Activated B cell treated with CpG ODN at 0.5 μM for 24 hours (primary cell): ENCODE measurements around the gene EVI2B. TPM values are rescaled to one million over a fixed set of nuclear protein-coding genes. Genes with fewer than 3 reads are reported as not detected.

Experiments used
- ATAC-seq: fragments of 200-7000 bp; cut with Tn5 transposase; one replicate; pipeline ENCODE4 v1.10.0; 2021; ENCODE audit warnings: low read depth, mild to moderate bottlenecking, moderate library complexity
- CTCF ChIA-PET: fragments of 350-600 bp; sonication (Branson Sonifier 250); formaldehyde crosslinking; loops from one replicate; lab custom pipeline; 2021; ENCODE audit warnings: antibody characterized with exemption; lab: Charles Lee
- POLR2A ChIA-PET: fragments of 350-600 bp; sonication (Branson Sonifier 250); formaldehyde crosslinking; loops from one replicate; lab custom pipeline; 2021; ENCODE audit warnings: antibody characterized with exemption; lab: Charles Lee
- DNase-seq: peaks from one replicate; pipeline ENCODE4 v3.0.0; 2022
- H3K27ac Mint-ChIP-seq: one replicate; pipeline ENCODE4 v1.8.0; 2020; ENCODE audit warnings: mixed read lengths
- H3K27me3 Mint-ChIP-seq: one replicate; pipeline ENCODE4 v1.8.0; 2021; ENCODE audit warnings: mixed read lengths
- H3K36me3 Mint-ChIP-seq: one replicate; pipeline ENCODE4 v1.8.0; 2021; ENCODE audit warnings: low read depth, mixed read lengths
- H3K4me1 Mint-ChIP-seq: one replicate; pipeline ENCODE4 v1.8.0; 2021; ENCODE audit warnings: mixed read lengths
- H3K4me3 Mint-ChIP-seq: one replicate; pipeline ENCODE4 v1.8.0; 2020; ENCODE audit warnings: mild to moderate bottlenecking, mixed read lengths
- H3K9me3 Mint-ChIP-seq: one replicate; pipeline ENCODE4 v1.8.0; 2020; ENCODE audit warnings: mixed read lengths
- CTCF ChIP-seq: fragments of 200-600 bp; IDR thresholded peaks from one replicate; pipeline ENCODE4 v1.8.0; 2022; ENCODE audit warnings: antibody characterized with exemption, mild to moderate bottlenecking
- intact Hi-C: fragments of 100-400 bp; cut with micrococcal nuclease; formaldehyde crosslinking; loops from one replicate; pipeline ENCODE4 v1.15.1; 2024
- total RNA-seq: library from RNA; stranded (reverse); gene quantifications from 2 replicates; pipeline ENCODE4 v1.2.3, GENCODE V29; 2022

Gene EVI2B
- total RNA-seq, 1 donor from 2014 or later: 111 TPM

- CTCF ChIA-PET: no interaction called here
- peaks cover 23% of the 10 kb centered on the region for H3K36me3 Mint-ChIP-seq
- POLR2A ChIA-PET: no interaction called here
- no peak overlapping the region for H3K4me3 Mint-ChIP-seq
- intact Hi-C loops: loop anchor here (10.0 kb wide), 1 partner anchor 63 kb away; no protein-coding TSS in a partner anchor
- H3K27ac Mint-ChIP-seq: no peak overlapping the region
- no peaks in the 10 kb centered on the region for H3K9me3 Mint-ChIP-seq
- DNase-seq (no peak), ATAC-seq (no peak)
- peaks cover 10% of the 10 kb centered on the region for H3K4me1 Mint-ChIP-seq
- no peak for TF ChIP-seq CTCF
- no peaks in the 10 kb centered on the region for H3K27me3 Mint-ChIP-seq
Measured at GRCh38 chr17:31327534-31328159, 13.8 kb upstream of the EVI2B start.

DNA sequence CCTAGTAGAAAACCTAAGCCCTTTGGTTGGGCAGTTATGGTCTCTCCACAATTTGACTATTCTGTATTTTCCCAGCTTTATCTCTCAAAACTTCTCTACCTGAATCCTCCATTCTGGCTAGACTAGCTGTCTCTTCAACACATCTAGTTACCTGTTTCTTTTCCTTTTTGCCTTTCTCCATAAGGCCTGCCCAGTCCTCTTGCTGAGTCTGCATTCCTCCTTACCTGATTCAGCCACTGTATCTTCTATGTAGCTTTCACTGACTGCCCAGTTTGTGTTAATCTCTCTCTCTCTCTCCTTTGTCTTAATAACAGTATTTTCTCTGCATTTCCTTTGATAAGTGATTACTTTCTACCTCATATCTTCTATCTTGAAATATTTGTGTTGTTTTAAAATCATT lies 9.7 kb upstream of the EVI2B start:
- H3K9me3 Mint-ChIP-seq: no peaks in the 10 kb centered on the region
- no peak for ATAC-seq
- peaks cover 27% of the 10 kb centered on the region for H3K36me3 Mint-ChIP-seq
- no peak overlapping the region for H3K4me3 Mint-ChIP-seq
- ChIA-PET POLR2A (interaction anchor here (1.1 kb wide), 1 partner anchor 50 kb away, joined by 3 read pairs; no protein-coding TSS in a partner anchor), CTCF (interaction anchor here (1.4 kb wide), 1 partner anchor 49 kb away, joined by 5 read pairs; no protein-coding TSS in a partner anchor)
- H3K4me1 Mint-ChIP-seq: peaks cover 28% of the 10 kb centered on the region
- peak overlapping the region; percentile 62 for H3K27ac Mint-ChIP-seq
- intact Hi-C loops: loop anchor here (10.0 kb wide), 1 partner anchor 59 kb away; no protein-coding TSS in a partner anchor
- no peaks in the 10 kb centered on the region for H3K27me3 Mint-ChIP-seq
- DNase-seq: no peak
- TF ChIP-seq CTCF: no peak

DNA sequence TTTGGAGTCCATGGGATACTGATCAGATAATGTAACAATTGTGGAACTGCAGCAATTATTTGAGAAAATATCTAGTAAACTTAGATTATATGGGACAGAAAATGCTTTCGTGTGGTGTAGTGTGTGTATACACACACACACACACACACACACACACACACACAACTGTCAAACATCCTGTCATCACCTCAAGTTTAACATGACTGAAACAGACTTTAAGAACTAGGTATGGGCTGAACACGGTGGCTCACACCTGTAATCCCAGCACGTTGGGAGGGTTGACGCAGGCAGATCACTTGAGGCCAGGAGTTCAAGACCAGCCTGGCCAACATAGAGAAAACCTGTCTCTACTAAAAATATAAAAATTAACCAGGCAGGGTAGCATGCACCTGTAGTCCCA lies 8.1 kb upstream of the EVI2B start:
- POLR2A ChIA-PET: interaction anchor here (1.0 to 7.5 kb wide), 3 partner anchors 15 to 53 kb away, joined by 3 to 247 read pairs (median 5); no protein-coding TSS in a partner anchor
- H3K9me3 Mint-ChIP-seq: no peaks in the 10 kb centered on the region
- intact Hi-C loops: loop anchor here (1.0 to 10.0 kb wide), 2 partner anchors 51 to 57 kb away; no protein-coding TSS in a partner anchor
- H3K27ac Mint-ChIP-seq: peak overlapping the region; percentile 96
- no peaks in the 10 kb centered on the region for H3K27me3 Mint-ChIP-seq
- ATAC-seq: no peak
- DNase-seq: no peak
- CTCF ChIA-PET: interaction anchor here (1.0 kb wide), 1 partner anchor 51 kb away, joined by 3 read pairs; no protein-coding TSS in a partner anchor
- TF ChIP-seq CTCF: no peak
- peak overlapping the region; percentile 84 for H3K4me3 Mint-ChIP-seq
- H3K4me1 Mint-ChIP-seq: peaks cover 36% of the 10 kb centered on the region
- H3K36me3 Mint-ChIP-seq: peaks cover 26% of the 10 kb centered on the region

GRCh38 chr17:31321481-31321880 lies 7.6 kb upstream of the EVI2B start, which contains the start of gene EVI2A:
EVI2A (minus strand) TSS chr17:31321622; CDS start chr17:31319013, 2,609 bp downstream.
- DNase-seq (no peak), ATAC-seq (peak; percentile 69)
- Mint-ChIP-seq H3K4me1 (peaks cover 41% of the 10 kb centered on the region), H3K4me3 (peak within 1 kb of the TSS; percentile 84), H3K36me3 (peaks cover 25% of the 10 kb centered on the region), H3K27ac (peak within 1 kb of the TSS; percentile 96), H3K9me3 (no peaks in the 10 kb centered on the region), H3K27me3 (no peaks in the 10 kb centered on the region)
- no peak for TF ChIP-seq CTCF
- ChIA-PET POLR2A (interaction anchor here (0.7 to 7.5 kb wide), 6 partner anchors 14 to 580 kb away, joined by 3 to 247 read pairs (median 4); partner anchors contain the start of gene UTP6), CTCF (interaction anchor here (1.0 kb wide), 1 partner anchor 51 kb away, joined by 3 read pairs; no protein-coding TSS in a partner anchor)
- intact Hi-C loops: loop anchor here (1.0 to 10.0 kb wide), 2 partner anchors 52 to 57 kb away; no protein-coding TSS in a partner anchor

- Mint-ChIP-seq H3K4me3 (peak overlapping the region; percentile 84), H3K27me3 (no peaks in the 10 kb centered on the region), H3K9me3 (no peaks in the 10 kb centered on the region), H3K27ac (peak overlapping the region; percentile 96), H3K4me1 (peaks cover 48% of the 10 kb centered on the region), H3K36me3 (peaks cover 25% of the 10 kb centered on the region)
- no peak for ATAC-seq
- intact Hi-C loops: loop anchor here (1.0 to 10.0 kb wide), 2 partner anchors 53 to 56 kb away; no protein-coding TSS in a partner anchor
- no peak for DNase-seq
- ChIA-PET POLR2A (interaction anchor here (0.6 to 7.5 kb wide), 6 partner anchors 13 to 1030 kb away, joined by 3 to 247 read pairs (median 4); partner anchors contain the start of gene UTP6), CTCF (interaction anchor here (0.8 to 2.3 kb wide), 4 partner anchors 52 to 117 kb away, joined by 3 to 10 read pairs (median 3); no protein-coding TSS in a partner anchor)
- TF ChIP-seq CTCF: no peak
Measured at GRCh38 chr17:31320791-31321190, 6.9 kb upstream of the EVI2B start.
